Kidney glomerular epithelial cell (primary cell): ENCODE results near the gene LAX1.

Source experiments
- DNase-seq: peaks from one replicate; lab custom pipeline; 2025; lab: John Stamatoyannopoulos, UW

LAX1 gene

DNA sequence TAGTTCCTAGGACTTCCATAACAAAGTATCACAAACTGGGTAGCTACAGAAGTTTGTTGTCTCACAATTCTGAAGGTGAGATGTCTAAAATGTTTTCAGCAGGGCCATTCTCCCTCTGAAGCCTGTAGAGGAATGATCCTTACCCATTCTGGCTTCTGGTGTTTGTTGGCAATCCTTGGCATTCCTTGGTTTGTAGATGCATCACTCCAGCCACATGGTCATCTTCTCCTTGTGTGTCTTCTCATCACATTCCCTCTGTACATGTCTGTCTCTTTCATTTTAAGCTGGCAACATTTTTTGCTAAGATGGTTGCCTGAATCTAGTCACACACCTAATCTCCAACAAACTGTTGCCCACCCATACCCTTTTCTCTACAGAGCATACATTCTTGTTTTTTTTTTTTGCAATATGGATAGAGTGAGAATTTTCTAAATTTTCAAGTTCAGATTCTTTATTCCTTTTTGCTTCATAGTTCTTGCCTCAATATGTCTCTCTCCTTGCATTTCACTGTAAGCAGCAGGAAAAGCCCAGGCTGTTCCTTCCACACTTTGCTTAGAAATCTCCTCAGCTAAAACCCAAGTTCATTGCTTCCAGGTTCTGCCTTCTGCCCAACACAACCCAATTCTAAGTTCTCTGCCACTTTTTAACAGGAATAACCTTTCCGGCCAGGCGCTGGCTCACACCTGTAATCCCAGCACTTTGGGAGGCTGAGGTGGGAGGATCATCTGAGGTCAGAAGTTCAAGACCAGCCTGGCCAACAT lies 48.8 kb downstream of the LAX1 start:
- DNase-seq = no peak

DNA sequence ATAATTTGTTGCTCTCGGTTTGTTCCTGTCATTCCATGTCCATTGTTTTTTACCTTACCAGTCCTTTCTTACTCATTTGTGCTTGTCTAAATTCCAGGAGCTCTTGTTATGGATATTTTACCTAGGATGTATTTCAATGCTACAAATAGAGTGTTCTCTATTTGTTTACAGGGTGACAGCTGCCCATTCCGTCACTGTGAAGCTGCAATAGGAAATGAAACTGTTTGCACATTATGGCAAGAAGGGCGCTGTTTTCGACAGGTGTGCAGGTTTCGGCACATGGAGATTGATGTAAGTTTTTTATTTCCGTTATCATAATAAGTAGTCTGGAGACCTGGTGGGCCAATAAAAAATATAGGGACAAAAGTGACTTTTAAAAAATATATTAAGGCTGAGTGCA lies 53.4 kb downstream of the LAX1 start:
- no peak for DNase-seq

DNA sequence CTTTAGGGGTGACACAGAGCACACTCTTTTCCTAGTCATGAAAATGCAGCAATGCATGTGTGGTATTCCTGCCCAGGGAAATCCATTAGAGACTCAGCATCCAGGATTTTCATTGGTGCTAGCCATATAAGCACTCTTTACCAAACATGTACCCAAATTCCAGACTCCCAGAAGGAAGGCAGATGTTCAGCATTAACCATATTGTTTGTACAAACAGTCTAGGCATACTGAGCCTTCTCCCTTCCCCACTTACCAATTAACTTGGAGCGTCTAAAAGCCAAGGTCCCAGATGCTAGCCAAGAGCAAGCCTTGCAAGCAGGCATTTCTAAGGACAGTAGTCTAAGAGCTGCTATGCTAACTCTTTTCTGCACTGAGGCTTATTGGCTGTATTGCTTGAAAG lies 58.3 kb downstream of the LAX1 start:
- no peak for DNase-seq
